ENCODE results near the gene CBX2.

GRCh38 chr17:79820959-79821330, 43.0 kb downstream of the CBX2 start:
- TF ChIP-seq TCF7L2 (IDR thresholded peaks at IDR 0.05; ENCODE audit: borderline replicate concordance, extremely low read depth, insufficient read depth, insufficient read length) (no peak), POLR2AphosphoS5 (IDR thresholded peaks at IDR 0.05; ENCODE audit: low read depth, low read length) (no peak), ZNF274 (IDR thresholded peaks at IDR 0.05; ENCODE audit: low read depth, low read length) (no peak), POLR2A (IDR thresholded peaks at IDR 0.05; ENCODE audit: borderline replicate concordance, extremely low read depth, insufficient read depth, insufficient read length) (no peak), CTCF (IDR thresholded peaks at IDR 0.05 in 2 of 3, conservative IDR thresholded peaks at IDR 0.05 in 1 of 3; ENCODE audit: borderline replicate concordance in 1 of 3, insufficient read depth in 1 of 3, low read depth in 2 of 3, low read length in 2 of 3) (no peak), REST (IDR thresholded peaks at IDR 0.05; ENCODE audit: low read depth) (no peak), SP1 (IDR thresholded peaks at IDR 0.05; ENCODE audit: low read depth) (no peak), MAX (IDR thresholded peaks at IDR 0.05) (no peak), EZH2phosphoT487 (IDR thresholded peaks at IDR 0.05; ENCODE audit: borderline replicate concordance) (no peak), EZH2 (IDR thresholded peaks at IDR 0.05) (no peak), ATF3 (IDR thresholded peaks at IDR 0.05) (no peak), EGR1 (IDR thresholded peaks at IDR 0.05; ENCODE audit: low read depth) (no peak), ELF1 (IDR thresholded peaks at IDR 0.05; ENCODE audit: borderline replicate concordance, low read depth) (no peak), RAD21 (IDR thresholded peaks at IDR 0.05; ENCODE audit: low read depth) (no peak)
